ENCODE measurements around the gene FAM32A. TPM values are rescaled to one million over a fixed set of nuclear protein-coding genes. Genes with fewer than 3 reads are reported as not detected.

FAM32A gene
- polyA plus RNA-seq, 1 experiment = 156 TPM

DNA sequence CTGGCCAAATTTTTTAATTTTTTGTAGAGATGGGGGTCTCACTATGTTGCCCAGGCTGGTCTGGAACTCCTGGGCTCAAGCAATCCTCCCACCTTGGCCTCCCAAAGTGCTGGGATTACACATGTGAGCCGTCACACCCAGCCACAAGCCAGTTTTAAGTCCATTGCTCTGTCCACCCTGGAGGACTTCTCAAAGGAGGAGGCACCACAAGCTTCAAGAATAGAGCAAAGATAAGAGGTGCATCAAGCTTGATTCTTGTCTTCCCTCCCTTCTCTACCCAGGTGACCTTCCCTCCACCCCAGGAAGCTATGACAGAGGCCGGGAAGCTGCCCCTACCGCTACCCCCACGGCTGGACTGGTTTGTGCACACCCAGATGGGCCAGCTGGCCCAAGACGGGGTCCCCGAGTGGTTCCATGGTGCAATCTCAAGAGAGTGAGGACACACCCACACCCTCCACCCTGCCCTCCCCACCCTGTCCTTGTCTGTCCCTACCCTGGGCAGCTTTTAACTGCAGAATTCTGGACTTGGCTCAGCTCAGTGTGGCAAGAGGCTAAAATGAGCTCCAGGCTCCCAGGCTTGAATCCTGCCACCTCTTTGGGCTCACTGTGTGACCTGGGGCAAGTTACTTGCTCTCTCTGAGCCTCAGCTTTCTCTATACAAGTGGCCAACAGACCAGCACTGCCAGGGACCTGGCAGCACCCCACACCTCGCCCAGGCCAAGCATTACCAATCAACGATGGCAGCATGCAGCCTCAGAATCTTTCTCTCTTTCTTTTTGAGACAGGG is 36.6 kb upstream of the FAM32A start:
- TF ChIP-seq, protein P1, sequence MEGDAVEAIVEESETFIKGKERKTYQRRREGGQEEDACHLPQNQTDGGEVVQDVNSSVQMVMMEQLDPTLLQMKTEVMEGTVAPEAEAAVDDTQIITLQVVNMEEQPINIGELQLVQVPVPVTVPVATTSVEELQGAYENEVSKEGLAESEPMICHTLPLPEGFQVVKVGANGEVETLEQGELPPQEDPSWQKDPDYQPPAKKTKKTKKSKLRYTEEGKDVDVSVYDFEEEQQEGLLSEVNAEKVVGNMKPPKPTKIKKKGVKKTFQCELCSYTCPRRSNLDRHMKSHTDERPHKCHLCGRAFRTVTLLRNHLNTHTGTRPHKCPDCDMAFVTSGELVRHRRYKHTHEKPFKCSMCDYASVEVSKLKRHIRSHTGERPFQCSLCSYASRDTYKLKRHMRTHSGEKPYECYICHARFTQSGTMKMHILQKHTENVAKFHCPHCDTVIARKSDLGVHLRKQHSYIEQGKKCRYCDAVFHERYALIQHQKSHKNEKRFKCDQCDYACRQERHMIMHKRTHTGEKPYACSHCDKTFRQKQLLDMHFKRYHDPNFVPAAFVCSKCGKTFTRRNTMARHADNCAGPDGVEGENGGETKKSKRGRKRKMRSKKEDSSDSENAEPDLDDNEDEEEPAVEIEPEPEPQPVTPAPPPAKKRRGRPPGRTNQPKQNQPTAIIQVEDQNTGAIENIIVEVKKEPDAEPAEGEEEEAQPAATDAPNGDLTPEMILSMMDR (IDR thresholded peaks at IDR 0.05; ENCODE audit: insufficient read depth, low read depth, low read length) = no peak
- DNase-seq (ENCODE audit: low read depth) = no peak
- Histone ChIP-seq H3K36me3 (ENCODE audit: control insufficient read depth, insufficient read depth, low read length) (no peaks in the 10 kb centered on the region), H3K4me3 (ENCODE audit: low read depth, low read length) (no peak overlapping the region), H3K27me3 (ENCODE audit: control insufficient read depth, insufficient read depth, low read length) (no peaks in the 10 kb centered on the region)
- CTCF ChIA-PET = interaction anchor here (1.2 kb wide), 1 partner anchor 37 kb away, joined by 3 read pairs; no protein-coding TSS in a partner anchor
- POLR2A ChIA-PET = no interaction called here

DNA sequence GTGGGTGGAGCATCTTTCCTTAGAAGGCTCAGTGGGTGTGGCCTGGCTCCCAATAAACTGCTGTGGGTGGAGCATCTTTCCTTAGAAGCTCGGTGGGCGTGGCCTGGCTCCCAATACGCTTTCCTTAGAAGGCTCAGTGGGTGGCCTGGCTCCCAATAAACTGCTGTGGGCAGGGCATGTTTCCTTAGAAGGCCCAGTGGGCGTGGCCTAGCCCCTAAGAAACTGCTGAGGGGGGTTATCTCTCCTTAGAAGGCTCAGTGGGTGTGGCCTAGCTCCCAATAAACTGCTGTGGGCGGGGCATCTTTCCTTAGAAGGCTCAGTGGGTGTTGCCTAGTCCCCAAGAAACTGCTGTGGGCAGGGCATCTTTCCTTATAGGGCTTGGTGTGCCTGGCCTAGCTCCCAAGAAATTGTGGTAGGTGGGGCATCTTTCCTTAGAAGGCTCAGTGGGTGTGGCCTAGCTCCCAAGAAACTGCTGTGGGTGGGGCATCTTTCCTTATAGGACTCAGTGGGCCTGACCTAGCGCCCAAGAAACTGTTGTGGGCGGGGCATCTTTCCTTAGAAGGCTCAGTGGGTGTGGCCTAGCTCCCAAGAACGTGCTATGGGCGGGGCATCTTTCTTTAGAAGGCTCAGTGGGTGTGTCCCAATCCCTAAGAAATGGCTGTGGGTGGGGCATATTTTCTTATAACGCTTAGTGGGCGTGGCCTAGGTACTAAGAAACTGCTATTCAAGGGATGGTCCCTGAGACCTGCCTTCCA is 31.5 kb upstream of the FAM32A start:
- ChIA-PET POLR2A (no interaction called here), CTCF (interaction anchor here (1.1 kb wide), 1 partner anchor 113 kb away, joined by 3 read pairs; no protein-coding TSS in a partner anchor)
- Histone ChIP-seq H3K27me3 (ENCODE audit: control insufficient read depth, insufficient read depth, low read length) (no peaks in the 10 kb centered on the region), H3K36me3 (ENCODE audit: control insufficient read depth, insufficient read depth, low read length) (no peaks in the 10 kb centered on the region), H3K4me3 (ENCODE audit: low read depth, low read length) (no peak overlapping the region)
- TF ChIP-seq, protein P1 (IDR thresholded peaks at IDR 0.05; ENCODE audit: insufficient read depth, low read depth, low read length) = no peak
- DNase-seq (ENCODE audit: low read depth) = no peak

DNA sequence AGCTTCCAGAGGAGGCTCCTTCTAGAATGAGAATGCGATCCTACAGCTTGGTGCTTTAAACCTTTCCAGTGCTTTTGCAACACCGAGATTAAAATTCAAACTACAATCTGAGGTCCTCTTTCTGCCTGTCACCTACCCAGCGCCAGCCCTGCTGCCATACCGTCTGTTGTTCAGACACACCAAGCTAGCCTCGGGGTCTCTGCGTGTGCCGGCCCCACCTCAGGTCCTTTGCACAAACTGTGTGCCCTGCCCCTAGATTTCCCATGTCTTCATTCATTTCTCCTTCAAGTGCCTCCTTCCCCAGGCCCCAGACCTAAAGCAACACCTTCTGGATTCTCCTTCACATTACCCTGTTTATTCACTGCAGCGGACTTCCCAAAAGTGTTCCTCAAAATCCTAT is 30.7 kb upstream of the FAM32A start:
- Histone ChIP-seq H3K27me3 (ENCODE audit: control insufficient read depth, insufficient read depth, low read length) (no peaks in the 10 kb centered on the region), H3K36me3 (ENCODE audit: control insufficient read depth, insufficient read depth, low read length) (no peaks in the 10 kb centered on the region), H3K4me3 (ENCODE audit: low read depth, low read length) (no peak overlapping the region)
- ChIA-PET CTCF (no interaction called here), POLR2A (no interaction called here)
- no peak for DNase-seq (ENCODE audit: low read depth)
- TF ChIP-seq, protein P1 (IDR thresholded peaks at IDR 0.05; ENCODE audit: insufficient read depth, low read depth, low read length) = no peak

DNA sequence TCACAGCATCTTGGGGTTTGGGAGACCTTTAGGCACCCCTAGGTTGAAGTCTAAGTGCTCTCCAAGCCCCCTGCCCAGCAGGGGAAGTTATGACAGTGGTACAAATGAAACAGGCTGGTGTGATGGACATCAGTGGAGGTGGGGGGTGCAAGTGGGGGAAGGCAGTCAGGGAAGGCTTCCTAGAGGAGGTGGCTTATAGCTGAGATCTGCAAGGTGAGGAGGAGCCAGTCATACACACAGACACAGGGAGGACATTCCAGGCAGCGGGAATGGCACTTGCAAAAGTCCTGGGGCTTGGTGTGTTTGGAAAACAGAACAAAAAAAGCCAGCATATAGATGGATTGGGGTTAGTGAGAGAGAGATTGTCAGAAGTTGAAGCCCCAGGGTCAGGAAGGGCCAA is 30.1 kb upstream of the FAM32A start:
- no peak for DNase-seq (ENCODE audit: low read depth)
- ChIA-PET POLR2A (no interaction called here), CTCF (no interaction called here)
- Histone ChIP-seq H3K4me3 (ENCODE audit: low read depth, low read length) (no peak overlapping the region), H3K27me3 (ENCODE audit: control insufficient read depth, insufficient read depth, low read length) (no peaks in the 10 kb centered on the region), H3K36me3 (ENCODE audit: control insufficient read depth, insufficient read depth, low read length) (no peaks in the 10 kb centered on the region)
- TF ChIP-seq, protein P1 (IDR thresholded peaks at IDR 0.05; ENCODE audit: insufficient read depth, low read depth, low read length) = no peak

DNA sequence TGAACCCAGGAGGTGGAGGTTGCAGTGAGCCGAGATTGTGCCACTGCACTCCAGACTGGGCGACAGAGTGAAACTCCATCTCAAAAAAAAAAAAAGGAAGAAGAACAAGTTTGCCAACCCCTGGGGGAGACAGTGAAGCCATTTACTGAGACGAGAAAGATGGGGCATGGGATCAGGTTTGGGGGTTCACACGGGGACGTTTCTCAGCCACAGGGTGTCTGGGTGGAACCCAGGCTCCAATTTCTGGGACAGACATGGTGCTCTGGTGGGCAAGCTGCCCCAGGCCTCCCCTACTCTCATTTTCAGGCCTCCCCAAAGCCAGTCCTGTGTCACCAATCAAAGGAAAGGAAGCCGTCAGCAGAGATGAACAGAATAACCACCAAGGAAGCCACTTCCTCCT is 28.3 kb upstream of the FAM32A start:
- Histone ChIP-seq H3K4me3 (ENCODE audit: low read depth, low read length) (no peak overlapping the region), H3K27me3 (ENCODE audit: control insufficient read depth, insufficient read depth, low read length) (no peaks in the 10 kb centered on the region), H3K36me3 (ENCODE audit: control insufficient read depth, insufficient read depth, low read length) (no peaks in the 10 kb centered on the region)
- ChIA-PET POLR2A (no interaction called here), CTCF (interaction anchor here (0.7 kb wide), 1 partner anchor 24 kb away, joined by 5 read pairs; no protein-coding TSS in a partner anchor)
- no peak for DNase-seq (ENCODE audit: low read depth)
- TF ChIP-seq, protein P1 (IDR thresholded peaks at IDR 0.05; ENCODE audit: insufficient read depth, low read depth, low read length) = no peak

Data from BJ (cell line).